Erythroblast (primary cell): Measurements from ENCODE around the gene FAM20C.

Experiments
- GATA1 ChIP-seq: IDR thresholded peaks from 2 replicates; pipeline ENCODE4 v1.6.1; 2011; ENCODE audit warnings: low read depth, mild to moderate bottlenecking, control low read depth, low read length, moderate library complexity
- POLR2A ChIP-seq: IDR thresholded peaks from 2 replicates; pipeline ENCODE4 v1.6.1; 2011; ENCODE audit warnings: mild to moderate bottlenecking, low read length

- TF ChIP-seq POLR2A (no peak), GATA1 (no peak)
Measured at GRCh38 chr7:155469-155900, 36.9 kb upstream of the FAM20C start.
